Parathyroid adenoma (tissue), 2 donors: ENCODE data around the gene DSCAML1.

Source experiments
- H2AFZ ChIP-seq: fragments of 300-600 bp; sonication (generic); one replicate; pipeline ENCODE4 v1.7.0; 2017; ENCODE audit warnings: antibody characterized with exemption, mild to moderate bottlenecking
- H3K27ac ChIP-seq: fragments of 300-600 bp; sonication (generic); one replicate; pipeline ENCODE4 v1.7.0; 2017
- H3K27me3 ChIP-seq: fragments of 300-600 bp; sonication (generic); one replicate; pipeline ENCODE4 v1.7.0; 2017; ENCODE audit warnings: low read length; ENCODE audit not compliant: control insufficient read depth, insufficient read depth
- H3K36me3 ChIP-seq: fragments of 300-600 bp; sonication (generic); one replicate; pipeline ENCODE4 v1.7.0; 2017; ENCODE audit warnings: low read length; ENCODE audit not compliant: control insufficient read depth, insufficient read depth
- H3K4me1 ChIP-seq: fragments of 300-600 bp; sonication (generic); one replicate; pipeline ENCODE4 v1.7.0; 2017; ENCODE audit warnings: control low read depth
- H3K4me2 ChIP-seq: fragments of 300-600 bp; sonication (generic); one replicate; pipeline ENCODE4 v1.7.0; 2017; ENCODE audit warnings: low read length
- H3K4me3 ChIP-seq: fragments of 300-600 bp; sonication (generic); one replicate; pipeline ENCODE4 v1.7.0; 2017; ENCODE audit warnings: low read depth, low read length
- H3K79me2 ChIP-seq: fragments of 300-600 bp; sonication (generic); one replicate; pipeline ENCODE4 v1.7.0; 2017; ENCODE audit warnings: control low read depth
- H3K9ac ChIP-seq: fragments of 300-600 bp; sonication (generic); one replicate; pipeline ENCODE4 v1.7.0; 2017; ENCODE audit warnings: mild to moderate bottlenecking
- H3K9me3 ChIP-seq: fragments of 300-600 bp; sonication (generic); one replicate; pipeline ENCODE4 v1.7.0; 2017; ENCODE audit warnings: low read length; ENCODE audit not compliant: control insufficient read depth
- CTCF ChIP-seq: fragments of 300-600 bp; sonication (generic); IDR thresholded peaks from one replicate; pipeline ENCODE4 v1.7.0; 2017; ENCODE audit warnings: antibody characterized with exemption, mild to moderate bottlenecking
- donor health status: primary hyperparathyroidism.

DSCAML1 gene

GRCh38 chr11:117428856-117429229, 368.2 kb downstream of the DSCAML1 start:
- no peaks in the 10 kb centered on the region for H3K36me3 ChIP-seq
- H3K4me3 ChIP-seq = no peak overlapping the region
- no peak overlapping the region for H3K9ac ChIP-seq
- H3K27ac ChIP-seq = no peak overlapping the region
- no peaks in the 10 kb centered on the region for H3K4me1 ChIP-seq
- H3K79me2 ChIP-seq = no peaks in the 10 kb centered on the region
- no peak overlapping the region for H2AFZ ChIP-seq
- H3K27me3 ChIP-seq = no peaks in the 10 kb centered on the region
- no peak for TF ChIP-seq CTCF
- H3K4me2 ChIP-seq = no peak overlapping the region
- no peaks in the 10 kb centered on the region for H3K9me3 ChIP-seq

GRCh38 chr11:117428186-117428855, 368.7 kb downstream of the DSCAML1 start:
- H3K4me2 ChIP-seq = no peak overlapping the region
- no peaks in the 10 kb centered on the region for H3K36me3 ChIP-seq
- H3K4me3 ChIP-seq = no peak overlapping the region
- H3K27me3 ChIP-seq = no peaks in the 10 kb centered on the region
- H2AFZ ChIP-seq = no peak overlapping the region
- no peaks in the 10 kb centered on the region for H3K79me2 ChIP-seq
- no peak for TF ChIP-seq CTCF
- no peaks in the 10 kb centered on the region for H3K4me1 ChIP-seq
- H3K9ac ChIP-seq = no peak overlapping the region
- H3K9me3 ChIP-seq = no peaks in the 10 kb centered on the region
- no peak overlapping the region for H3K27ac ChIP-seq

- H3K27me3 ChIP-seq = no peaks in the 10 kb centered on the region
- H3K4me2 ChIP-seq = no peak overlapping the region
- H3K4me1 ChIP-seq = no peaks in the 10 kb centered on the region
- H3K9ac ChIP-seq = no peak overlapping the region
- H3K36me3 ChIP-seq = no peaks in the 10 kb centered on the region
- H2AFZ ChIP-seq = no peak overlapping the region
- H3K4me3 ChIP-seq = no peak overlapping the region
- TF ChIP-seq CTCF = no peak
- no peak overlapping the region for H3K27ac ChIP-seq
- no peaks in the 10 kb centered on the region for H3K79me2 ChIP-seq
- no peaks in the 10 kb centered on the region for H3K9me3 ChIP-seq
These were observed 369.6 kb downstream of the DSCAML1 start for GRCh38 chr11:117427356-117427874.

GRCh38 chr11:117426941-117427340, 370.1 kb downstream of the DSCAML1 start:
- no peak for TF ChIP-seq CTCF
- Histone ChIP-seq H2AFZ (no peak overlapping the region), H3K4me1 (no peaks in the 10 kb centered on the region), H3K27ac (no peak overlapping the region), H3K4me2 (no peak overlapping the region), H3K27me3 (no peaks in the 10 kb centered on the region), H3K36me3 (no peaks in the 10 kb centered on the region), H3K4me3 (no peak overlapping the region), H3K79me2 (no peaks in the 10 kb centered on the region), H3K9me3 (no peaks in the 10 kb centered on the region), H3K9ac (no peak overlapping the region)

- TF ChIP-seq CTCF = peak; percentile 82
These were observed 370.7 kb downstream of the DSCAML1 start for GRCh38 chr11:117426297-117426685.

More at GRCh38 chr11:117426297-117426685, 370.7 kb downstream of the DSCAML1 start:
- H3K27ac ChIP-seq = no peak overlapping the region
- H3K9ac ChIP-seq = no peak overlapping the region
- H3K4me2 ChIP-seq = no peak overlapping the region
- no peak overlapping the region for H2AFZ ChIP-seq
- H3K27me3 ChIP-seq = no peaks in the 10 kb centered on the region
- H3K4me1 ChIP-seq = no peaks in the 10 kb centered on the region
- no peaks in the 10 kb centered on the region for H3K9me3 ChIP-seq
- H3K4me3 ChIP-seq = no peak overlapping the region
- H3K36me3 ChIP-seq = no peaks in the 10 kb centered on the region
- no peaks in the 10 kb centered on the region for H3K79me2 ChIP-seq
